ENCODE results near the gene CTSH. TPM values are rescaled to one million over a fixed set of nuclear protein-coding genes. Genes with fewer than 3 reads are reported as not detected.

CTSH gene
- total RNA-seq, 1 experiment from 2014 or later = 14.4 TPM

DNA sequence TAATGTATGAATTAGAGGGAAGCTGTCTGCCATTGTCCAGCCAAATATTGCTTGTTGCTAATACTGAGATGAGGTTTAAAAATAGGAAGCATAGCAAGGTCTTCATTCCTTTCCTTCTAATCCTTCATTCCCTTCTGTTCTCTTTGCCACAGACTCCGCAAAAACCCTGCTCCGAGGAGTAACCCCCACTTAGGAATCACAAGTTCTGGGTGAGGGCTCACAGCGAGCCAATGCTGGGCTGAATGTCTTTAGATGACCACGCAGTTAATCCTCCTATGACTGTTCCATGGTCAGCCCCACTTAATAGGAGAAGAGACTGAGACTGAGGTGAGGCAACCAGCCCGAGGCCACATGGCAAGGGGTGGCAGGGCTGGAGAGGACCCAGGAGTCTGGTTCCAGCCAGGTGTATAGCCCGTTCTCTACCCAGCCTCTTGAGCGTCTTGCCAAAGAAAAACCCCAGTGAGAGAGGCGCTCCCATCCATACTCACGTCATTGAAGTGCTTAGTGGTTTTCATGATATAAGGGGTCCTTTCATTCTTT is 44.9 kb upstream of the CTSH start:
- POLR2A ChIA-PET = interaction anchor here (0.9 kb wide), 1 partner anchor 81 kb away, joined by 4 read pairs; no protein-coding TSS in a partner anchor
- H3K4me3 Mint-ChIP-seq (ENCODE audit: unreplicated experiment) = no peak overlapping the region
- TF ChIP-seq, protein P1, sequence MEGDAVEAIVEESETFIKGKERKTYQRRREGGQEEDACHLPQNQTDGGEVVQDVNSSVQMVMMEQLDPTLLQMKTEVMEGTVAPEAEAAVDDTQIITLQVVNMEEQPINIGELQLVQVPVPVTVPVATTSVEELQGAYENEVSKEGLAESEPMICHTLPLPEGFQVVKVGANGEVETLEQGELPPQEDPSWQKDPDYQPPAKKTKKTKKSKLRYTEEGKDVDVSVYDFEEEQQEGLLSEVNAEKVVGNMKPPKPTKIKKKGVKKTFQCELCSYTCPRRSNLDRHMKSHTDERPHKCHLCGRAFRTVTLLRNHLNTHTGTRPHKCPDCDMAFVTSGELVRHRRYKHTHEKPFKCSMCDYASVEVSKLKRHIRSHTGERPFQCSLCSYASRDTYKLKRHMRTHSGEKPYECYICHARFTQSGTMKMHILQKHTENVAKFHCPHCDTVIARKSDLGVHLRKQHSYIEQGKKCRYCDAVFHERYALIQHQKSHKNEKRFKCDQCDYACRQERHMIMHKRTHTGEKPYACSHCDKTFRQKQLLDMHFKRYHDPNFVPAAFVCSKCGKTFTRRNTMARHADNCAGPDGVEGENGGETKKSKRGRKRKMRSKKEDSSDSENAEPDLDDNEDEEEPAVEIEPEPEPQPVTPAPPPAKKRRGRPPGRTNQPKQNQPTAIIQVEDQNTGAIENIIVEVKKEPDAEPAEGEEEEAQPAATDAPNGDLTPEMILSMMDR (IDR thresholded peaks at IDR 0.05; ENCODE audit: unreplicated experiment) = no peak
- DNase-seq (ENCODE audit: unreplicated experiment) = no peak
- BruUV-seq (replicated peaks) = no TSS peak
- no peaks in the 10 kb centered on the region for H3K9me3 Mint-ChIP-seq (ENCODE audit: unreplicated experiment)
- H3K27me3 Mint-ChIP-seq (ENCODE audit: insufficient read depth, unreplicated experiment) = no peaks in the 10 kb centered on the region
- CTCF ChIA-PET = interaction anchor here (1.0 kb wide), 1 partner anchor 9 kb away, joined by 4 read pairs; no protein-coding TSS in a partner anchor
- H3K27ac Mint-ChIP-seq (ENCODE audit: low read depth, unreplicated experiment) = no peak overlapping the region
- intact Hi-C loops (cut with micrococcal nuclease) = no loop called here
- H3K4me1 Mint-ChIP-seq (ENCODE audit: insufficient read depth, unreplicated experiment) = peaks cover 19% of the 10 kb centered on the region
- H3K36me3 Mint-ChIP-seq (ENCODE audit: insufficient read depth, unreplicated experiment) = no peaks in the 10 kb centered on the region

DNA sequence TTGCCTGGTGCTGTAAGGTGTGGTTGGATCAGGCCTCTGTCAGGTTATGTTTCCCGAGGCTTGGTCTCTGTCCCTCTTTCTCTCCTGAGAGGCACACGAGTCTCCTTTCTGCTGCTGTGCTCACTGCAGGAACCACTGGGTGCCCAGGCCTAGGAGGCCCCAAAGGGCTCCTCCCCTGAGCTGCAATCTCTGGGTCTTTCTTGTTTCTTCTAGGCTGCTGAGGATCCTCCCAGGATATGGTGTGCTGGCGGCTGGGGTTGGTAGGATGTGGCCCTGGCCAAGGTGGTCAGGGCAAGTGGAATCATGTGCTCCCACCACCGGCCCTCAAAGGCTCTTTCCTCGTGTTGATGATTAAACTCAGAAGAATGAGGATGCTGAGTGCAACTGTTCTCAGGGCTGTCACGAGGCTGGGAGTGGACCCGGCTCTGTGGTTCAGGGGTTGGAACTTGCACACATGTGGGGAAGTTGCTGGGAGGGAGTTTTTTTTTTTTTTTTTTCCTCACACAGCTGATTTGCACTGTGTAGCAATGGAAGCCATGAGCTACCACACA is 43.6 kb upstream of the CTSH start:
- Mint-ChIP-seq H3K36me3 (ENCODE audit: insufficient read depth, unreplicated experiment) (no peaks in the 10 kb centered on the region), H3K27me3 (ENCODE audit: insufficient read depth, unreplicated experiment) (no peaks in the 10 kb centered on the region), H3K9me3 (ENCODE audit: unreplicated experiment) (no peaks in the 10 kb centered on the region), H3K4me1 (ENCODE audit: insufficient read depth, unreplicated experiment) (peaks cover 19% of the 10 kb centered on the region), H3K27ac (ENCODE audit: low read depth, unreplicated experiment) (peak overlapping the region; percentile 99), H3K4me3 (ENCODE audit: unreplicated experiment) (no peak overlapping the region)
- ChIA-PET POLR2A (interaction anchor here (0.9 to 1.5 kb wide), 2 partner anchors 57 to 80 kb away, joined by 4 to 5 read pairs; no protein-coding TSS in a partner anchor), CTCF (interaction anchor here (0.6 to 1.5 kb wide), 4 partner anchors 8 to 748 kb away, joined by 3 to 5 read pairs (median 4); no protein-coding TSS in a partner anchor)
- intact Hi-C loops (cut with micrococcal nuclease) = no loop called here
- no TSS peak for BruUV-seq (replicated peaks)
- TF ChIP-seq, protein P1 (IDR thresholded peaks at IDR 0.05; ENCODE audit: unreplicated experiment) = no peak
- peak; percentile 91 for DNase-seq (ENCODE audit: unreplicated experiment)

DNA sequence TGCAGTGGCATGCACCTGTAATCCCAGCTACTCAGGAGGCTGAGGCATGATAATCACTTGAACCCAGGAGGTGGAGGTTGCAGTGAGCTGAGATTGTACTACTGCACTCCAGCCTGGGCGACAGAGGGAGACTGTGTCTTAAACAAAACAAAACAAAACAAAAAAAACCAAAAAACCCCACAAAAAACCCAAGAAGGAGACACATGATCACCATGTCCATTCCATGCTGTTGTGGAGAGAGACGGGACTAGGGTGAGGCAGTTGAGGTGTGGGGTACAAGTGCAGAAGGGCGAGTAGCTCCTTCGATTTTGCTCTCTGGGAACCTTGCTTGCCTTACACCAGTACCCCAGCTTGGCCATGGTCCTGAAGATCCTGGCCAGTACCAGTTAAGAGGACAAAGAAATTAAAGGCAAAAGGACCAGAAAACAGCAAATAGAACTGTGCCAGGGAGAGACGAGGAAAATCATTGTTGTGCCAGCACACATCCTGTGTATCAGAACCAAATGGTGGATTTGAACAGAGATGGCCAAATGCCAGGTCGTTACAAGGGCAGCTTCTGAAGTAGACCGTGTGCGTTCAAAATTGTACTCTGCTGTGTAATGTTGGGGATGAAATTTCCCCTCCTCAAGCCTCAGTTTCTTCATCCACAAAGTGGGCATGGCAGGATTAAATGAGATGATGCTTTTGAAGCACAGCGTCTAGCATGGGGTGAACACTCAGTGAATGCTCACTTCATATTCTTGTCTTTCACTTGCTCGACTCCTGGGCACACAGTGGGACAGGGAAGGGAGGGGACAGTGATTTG is 42.9 kb upstream of the CTSH start:
- ChIA-PET POLR2A (interaction anchor here (1.5 kb wide), 1 partner anchor 57 kb away, joined by 5 read pairs; no protein-coding TSS in a partner anchor), CTCF (interaction anchor here (0.7 to 1.5 kb wide), 2 partner anchors 9 to 29 kb away, joined by 3 to 5 read pairs; no protein-coding TSS in a partner anchor)
- intact Hi-C loops (cut with micrococcal nuclease) = no loop called here
- Mint-ChIP-seq H3K4me3 (ENCODE audit: unreplicated experiment) (no peak overlapping the region), H3K9me3 (ENCODE audit: unreplicated experiment) (no peaks in the 10 kb centered on the region), H3K27ac (ENCODE audit: low read depth, unreplicated experiment) (peak overlapping the region; percentile 99), H3K36me3 (ENCODE audit: insufficient read depth, unreplicated experiment) (no peaks in the 10 kb centered on the region), H3K27me3 (ENCODE audit: insufficient read depth, unreplicated experiment) (no peaks in the 10 kb centered on the region), H3K4me1 (ENCODE audit: insufficient read depth, unreplicated experiment) (peaks cover 19% of the 10 kb centered on the region)
- no peak for DNase-seq (ENCODE audit: unreplicated experiment)
- TSS peak; percentile 84 for BruUV-seq (replicated peaks)
- TF ChIP-seq, protein P1 (IDR thresholded peaks at IDR 0.05; ENCODE audit: unreplicated experiment) = no peak

DNA sequence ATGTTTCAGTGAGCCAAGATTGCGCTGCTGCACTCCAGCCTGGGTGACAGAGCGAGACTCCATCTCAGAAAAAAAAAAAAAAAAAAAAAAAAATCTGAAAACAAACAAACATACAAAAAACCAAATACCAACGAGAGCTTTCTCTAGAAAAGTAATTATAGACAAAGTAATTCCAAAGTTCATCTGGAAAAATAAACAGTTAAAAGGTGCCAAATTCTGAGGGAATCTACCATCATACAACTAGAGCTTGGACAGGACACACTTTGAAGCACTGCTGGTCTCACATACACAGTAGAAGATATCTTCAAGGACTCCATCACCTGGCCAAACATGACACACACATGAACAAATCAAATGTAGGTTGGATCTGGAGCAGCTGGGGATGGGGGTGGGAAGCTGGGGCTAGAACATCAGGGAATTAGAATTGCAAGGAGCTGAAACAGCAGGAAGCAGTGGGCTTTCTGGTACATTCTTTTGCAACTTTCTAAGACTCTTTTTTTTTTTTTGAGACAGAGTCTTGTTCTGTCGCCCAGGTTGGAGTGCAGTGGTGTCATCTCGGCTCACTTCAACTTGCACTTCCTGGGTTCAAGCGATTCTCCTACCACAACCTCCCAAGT is 41.1 kb upstream of the CTSH start:
- H3K36me3 Mint-ChIP-seq (ENCODE audit: insufficient read depth, unreplicated experiment) = no peaks in the 10 kb centered on the region
- no peaks in the 10 kb centered on the region for H3K9me3 Mint-ChIP-seq (ENCODE audit: unreplicated experiment)
- TF ChIP-seq, protein P1 (IDR thresholded peaks at IDR 0.05; ENCODE audit: unreplicated experiment) = no peak
- ChIA-PET POLR2A (interaction anchor here (0.7 kb wide), 1 partner anchor 27 kb away, joined by 7 read pairs; no protein-coding TSS in a partner anchor), CTCF (no interaction called here)
- peaks cover 19% of the 10 kb centered on the region for H3K4me1 Mint-ChIP-seq (ENCODE audit: insufficient read depth, unreplicated experiment)
- no peak overlapping the region for H3K27ac Mint-ChIP-seq (ENCODE audit: low read depth, unreplicated experiment)
- no peaks in the 10 kb centered on the region for H3K27me3 Mint-ChIP-seq (ENCODE audit: insufficient read depth, unreplicated experiment)
- no peak for DNase-seq (ENCODE audit: unreplicated experiment)
- intact Hi-C loops (cut with micrococcal nuclease) = no loop called here
- no peak overlapping the region for H3K4me3 Mint-ChIP-seq (ENCODE audit: unreplicated experiment)
- BruUV-seq (replicated peaks) = no TSS peak

Data from MCF 10A (cell line).